HS-5 (cell line): ENCODE results near the gene NEGR1.

ENCODE experiments used
- DNase-seq: peaks from one replicate; pipeline ENCODE4 v3.0.0-alpha.2; 2012; ENCODE audit warnings: low read depth

The NEGR1 gene

GRCh38 chr1:71850515-71850914 lies 431.8 kb downstream of the NEGR1 start:
- DNase-seq, result no peak

GRCh38 chr1:71843012-71843411 lies 439.3 kb downstream of the NEGR1 start:
- no peak for DNase-seq

GRCh38 chr1:71839876-71840275 lies 442.5 kb downstream of the NEGR1 start:
- DNase-seq, result no peak

GRCh38 chr1:71836904-71837303 lies 445.4 kb downstream of the NEGR1 start:
- DNase-seq, result no peak

- DNase-seq, result no peak
Measured at GRCh38 chr1:71835442-71835813, 446.9 kb downstream of the NEGR1 start.

- no peak for DNase-seq
Measured at GRCh38 chr1:71834601-71835441, 447.5 kb downstream of the NEGR1 start.

- DNase-seq, result no peak
Measured at GRCh38 chr1:71831646-71832045, 450.7 kb downstream of the NEGR1 start.

- no peak for DNase-seq
Measured at GRCh38 chr1:71829346-71829745, 453.0 kb downstream of the NEGR1 start.

- DNase-seq, result no peak
Measured at GRCh38 chr1:71828431-71829012, 453.8 kb downstream of the NEGR1 start.

- DNase-seq, result no peak
Measured at GRCh38 chr1:71823708-71824305, 458.5 kb downstream of the NEGR1 start.

GRCh38 chr1:71817028-71817427 lies 465.3 kb downstream of the NEGR1 start:
- DNase-seq, result no peak

- no peak for DNase-seq
Measured at GRCh38 chr1:71809085-71809484, 473.3 kb downstream of the NEGR1 start.

GRCh38 chr1:71804140-71804539 lies 478.2 kb downstream of the NEGR1 start:
- no peak for DNase-seq

- DNase-seq, result no peak
Measured at GRCh38 chr1:71796006-71796405, 486.3 kb downstream of the NEGR1 start.

GRCh38 chr1:71792264-71792663 lies 490.1 kb downstream of the NEGR1 start:
- no peak for DNase-seq

GRCh38 chr1:71788113-71788512 lies 494.2 kb downstream of the NEGR1 start:
- DNase-seq, result no peak

GRCh38 chr1:71787699-71788098 lies 494.6 kb downstream of the NEGR1 start:
- DNase-seq, result no peak

- no peak for DNase-seq
Measured at GRCh38 chr1:71786218-71786617, 496.1 kb downstream of the NEGR1 start.

- no peak for DNase-seq
Measured at GRCh38 chr1:71785450-71785849, 496.9 kb downstream of the NEGR1 start.

GRCh38 chr1:71785000-71785399 lies 497.3 kb downstream of the NEGR1 start:
- DNase-seq, result no peak

GRCh38 chr1:71784241-71784640 lies 498.1 kb downstream of the NEGR1 start:
- no peak for DNase-seq

GRCh38 chr1:71783071-71783470 lies 499.3 kb downstream of the NEGR1 start:
- no peak for DNase-seq

GRCh38 chr1:71781450-71781849 lies 500.9 kb downstream of the NEGR1 start:
- DNase-seq, result no peak
